SK-N-SH (cell line): ENCODE measurements around the gene AKT2.

Experiments
- CTCF ChIP-seq: fragments of 200-600 bp; sonication (generic); IDR thresholded peaks from 2 replicates; pipeline ENCODE4 v1.6.1; 2017; ENCODE audit warnings: antibody characterized with exemption, mild to moderate bottlenecking, moderate library complexity
- POLR2AphosphoS5 ChIP-seq: IDR thresholded peaks from 2 replicates; pipeline ENCODE4 v1.6.1; 2012; ENCODE audit warnings: low read depth, low read length
- REST ChIP-seq: IDR thresholded peaks from 2 replicates; pipeline ENCODE4 v1.6.1; 2012; ENCODE audit warnings: mild to moderate bottlenecking, low read depth, low read length, moderate library complexity

GRCh38 chr19:40261631-40262030, 23.5 kb downstream of the AKT2 start:
- TF ChIP-seq CTCF (no peak), REST (no peak), POLR2AphosphoS5 (no peak)
